Gastroesophageal sphincter (tissue), 4 donors: ENCODE measurements around the gene PDXK. TPM values are rescaled to one million over a fixed set of nuclear protein-coding genes. Genes with fewer than 3 reads are reported as not detected.

Source experiments
- ATAC-seq: fragments of 150-250 bp; one replicate; pipeline ENCODE4 v1.9.1; 2016; ENCODE audit warnings: mild to moderate bottlenecking, moderate library complexity
- H3K27ac ChIP-seq, 4 donors: fragments of 200-600 bp; sonication (generic) in 3 of 4; 1 replicate in 3 of 4; 2 replicates in 1 of 4; pipeline ENCODE4 v1.5.1; 2016 to 2019
- H3K27me3 ChIP-seq: fragments of 200-600 bp; sonication (generic); one replicate; pipeline ENCODE4 v1.5.1; 2019
- H3K36me3 ChIP-seq, 2 donors: fragments of 200-600 bp; sonication (generic); one replicate each; pipeline ENCODE4 v1.5.1; 2019; ENCODE audit warnings: control low read depth in 1 of 2
- H3K4me1 ChIP-seq, 3 donors: fragments of 200-600 bp; sonication (generic); 1 replicate in 2 of 3; 2 replicates in 1 of 3; pipeline ENCODE4 v1.5.1; 2016 to 2019; ENCODE audit warnings: control low read depth in 2 of 3
- H3K4me3 ChIP-seq, 2 donors: fragments of 200-600 bp; sonication (generic); one replicate each; pipeline ENCODE4 v1.5.1; 2019; ENCODE audit warnings: mild to moderate bottlenecking in 1 of 2, moderate library complexity in 1 of 2
- H3K9me3 ChIP-seq, 3 donors: fragments of 200-600 bp; sonication (generic); one replicate each; pipeline ENCODE4 v1.5.1; 2017 to 2019; ENCODE audit warnings: control low read depth in 2 of 3
- EP300 ChIP-seq: sonication (generic); formaldehyde crosslinking; IDR thresholded peaks from one replicate; pipeline ENCODE4 v1.6.1; 2017; ENCODE audit warnings: antibody characterized with exemption, mild to moderate bottlenecking
- POLR2A ChIP-seq, 2 donors: fragments of 450-650 bp; IDR thresholded peaks; one replicate each; pipeline ENCODE4 v1.6.1; 2017; ENCODE audit warnings: antibody characterized with exemption in 2 of 2, mild to moderate bottlenecking in 2 of 2, moderate library complexity in 1 of 2
- POLR2AphosphoS5 ChIP-seq: sonication (generic); formaldehyde crosslinking; IDR thresholded peaks from one replicate; pipeline ENCODE4 v1.6.1; 2017; ENCODE audit warnings: antibody characterized with exemption
- WGBS, 2 donors: methylation state at CpG; one replicate each; pipeline ENCODE4 v1.1.5; 2018; ENCODE audit warnings: low coverage in 1 of 2; 5-methylcytosine and 5-hydroxymethylcytosine counted together
- total RNA-seq, 4 donors: library from RNA; depleted of rRNA; stranded (reverse); fragments of >200 nt; gene quantifications; one replicate each; pipeline ENCODE4 v1.1.0, GENCODE V29; 2016
- TF ChIP-seq, protein P1 (sequence below), 4 experiments: fragments of 200-600 bp in 2 of 4; fragments of 450-650 bp in 2 of 4; sonication (generic) in 1 of 4; IDR thresholded peaks; one replicate each; pipeline ENCODE4 v1.5.1; 2017 to 2019; ENCODE audit warnings: antibody characterized with exemption in 4 of 4, mild to moderate bottlenecking in 2 of 4, moderate library complexity in 2 of 4

The PDXK gene
- total RNA-seq, 4 donors from 2014 or later, result 24.4 to 42.2 (median 33.0) TPM

DNA sequence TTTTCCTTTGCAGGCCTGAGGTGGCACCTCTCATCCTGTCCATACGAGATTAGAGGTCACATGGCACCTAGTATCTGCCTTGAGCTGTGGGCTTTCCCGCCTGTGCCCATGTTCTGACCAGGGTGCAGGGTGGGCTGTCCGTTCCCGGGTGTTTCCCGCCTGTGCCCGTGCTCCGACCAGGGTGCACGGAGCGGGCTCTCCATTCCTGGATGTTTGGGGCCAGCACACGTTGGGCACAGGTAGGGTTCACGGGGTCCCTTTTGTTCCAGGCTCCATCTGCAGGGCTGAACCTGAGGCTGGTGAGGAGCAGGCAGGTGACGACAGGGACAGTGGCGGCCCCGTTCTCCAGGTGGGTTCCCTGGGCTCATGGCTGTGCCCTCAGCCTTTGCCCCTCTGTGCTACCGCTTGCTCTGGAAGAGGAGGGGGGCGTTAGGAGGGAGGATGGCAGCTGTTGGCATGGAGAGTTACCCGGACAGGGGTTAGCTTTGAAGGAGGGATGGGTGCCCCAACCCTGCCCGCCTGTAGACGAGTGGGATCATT, 80.4 kb downstream of the PDXK start:
- WGBS, 2 donors, result 80% methylated on average over 1 of the region's 19 CpGs; no CpG with 5 or more reads in 1 of the 2 donors
- peaks cover 0 to 100% of the 10 kb centered on the region in 2 donors for H3K36me3 ChIP-seq
- H3K27ac ChIP-seq, result no peak overlapping the region
- H3K4me3 ChIP-seq, result no peak overlapping the region
- no peaks in the 10 kb centered on the region for H3K27me3 ChIP-seq
- no peak for ATAC-seq
- TF ChIP-seq POLR2AphosphoS5, result no peak
- TF ChIP-seq, protein P1, sequence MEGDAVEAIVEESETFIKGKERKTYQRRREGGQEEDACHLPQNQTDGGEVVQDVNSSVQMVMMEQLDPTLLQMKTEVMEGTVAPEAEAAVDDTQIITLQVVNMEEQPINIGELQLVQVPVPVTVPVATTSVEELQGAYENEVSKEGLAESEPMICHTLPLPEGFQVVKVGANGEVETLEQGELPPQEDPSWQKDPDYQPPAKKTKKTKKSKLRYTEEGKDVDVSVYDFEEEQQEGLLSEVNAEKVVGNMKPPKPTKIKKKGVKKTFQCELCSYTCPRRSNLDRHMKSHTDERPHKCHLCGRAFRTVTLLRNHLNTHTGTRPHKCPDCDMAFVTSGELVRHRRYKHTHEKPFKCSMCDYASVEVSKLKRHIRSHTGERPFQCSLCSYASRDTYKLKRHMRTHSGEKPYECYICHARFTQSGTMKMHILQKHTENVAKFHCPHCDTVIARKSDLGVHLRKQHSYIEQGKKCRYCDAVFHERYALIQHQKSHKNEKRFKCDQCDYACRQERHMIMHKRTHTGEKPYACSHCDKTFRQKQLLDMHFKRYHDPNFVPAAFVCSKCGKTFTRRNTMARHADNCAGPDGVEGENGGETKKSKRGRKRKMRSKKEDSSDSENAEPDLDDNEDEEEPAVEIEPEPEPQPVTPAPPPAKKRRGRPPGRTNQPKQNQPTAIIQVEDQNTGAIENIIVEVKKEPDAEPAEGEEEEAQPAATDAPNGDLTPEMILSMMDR (IDR thresholded peaks at IDR 0.05), result no peak
- no peak for TF ChIP-seq EP300
- TF ChIP-seq POLR2A (IDR thresholded peaks at IDR 0.05), result no peak
- H3K4me1 ChIP-seq, result no peaks in the 10 kb centered on the region
- H3K9me3 ChIP-seq, result no peaks in the 10 kb centered on the region

DNA sequence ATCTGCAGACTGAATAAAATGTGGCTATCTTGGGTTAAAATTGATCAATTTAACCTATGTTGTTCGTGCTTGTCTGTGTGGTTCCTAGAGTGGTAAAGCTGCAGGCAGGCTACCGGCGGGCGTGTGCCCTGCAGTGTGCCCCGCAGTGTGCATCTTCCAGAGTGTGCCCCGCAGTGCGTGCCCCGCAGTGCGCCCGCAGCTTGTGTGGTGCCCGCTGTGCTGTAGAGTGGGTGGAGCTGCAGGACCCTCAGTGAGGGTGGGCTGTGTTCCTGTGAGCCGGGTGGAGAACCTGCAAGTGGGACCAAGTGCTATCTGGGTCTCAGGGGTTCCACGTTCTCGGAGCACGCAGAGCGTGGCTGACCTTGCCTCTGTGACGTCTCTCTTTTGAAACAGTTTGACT, 81.2 kb downstream of the PDXK start:
- Histone ChIP-seq H3K4me1 (no peaks in the 10 kb centered on the region), H3K36me3 (peaks cover 0 to 97% of the 10 kb centered on the region in 2 donors), H3K27ac (no peak overlapping the region), H3K9me3 (no peaks in the 10 kb centered on the region), H3K4me3 (no peak overlapping the region), H3K27me3 (no peaks in the 10 kb centered on the region)
- WGBS, 2 donors, result 88% methylated on average over 6 of the region's 17 CpGs; no CpG with 5 or more reads in 1 of the 2 donors
- no peak for ATAC-seq
- TF ChIP-seq EP300 (no peak), POLR2A (IDR thresholded peaks at IDR 0.05) (no peak), POLR2AphosphoS5 (no peak)
- TF ChIP-seq, protein P1 (IDR thresholded peaks at IDR 0.05), result no peak

DNA sequence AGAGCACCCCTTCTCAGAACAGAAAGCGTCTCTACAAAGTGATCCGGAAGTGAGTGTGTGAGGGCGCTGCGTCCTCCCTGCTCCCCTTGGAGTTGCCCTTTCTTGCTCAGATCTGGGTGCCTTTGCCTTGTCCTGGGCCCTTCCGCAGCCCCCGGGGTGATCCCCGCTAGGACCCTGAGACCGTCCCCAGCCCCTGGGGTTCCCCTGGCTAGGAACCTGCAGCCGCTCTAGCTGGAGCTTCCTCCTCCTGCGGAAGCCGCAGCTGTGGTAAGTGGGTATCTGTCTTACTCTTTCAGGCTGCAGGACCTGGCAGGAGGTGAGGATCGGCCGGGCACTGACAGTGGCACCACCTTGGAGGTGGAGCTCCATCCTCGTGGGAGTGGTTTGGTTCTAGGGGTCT, 81.6 kb downstream of the PDXK start:
- Histone ChIP-seq H3K9me3 (no peaks in the 10 kb centered on the region), H3K27me3 (no peaks in the 10 kb centered on the region), H3K4me1 (no peaks in the 10 kb centered on the region), H3K27ac (no peak overlapping the region), H3K36me3 (peaks cover 0 to 93% of the 10 kb centered on the region in 2 donors), H3K4me3 (no peak overlapping the region)
- TF ChIP-seq POLR2A (IDR thresholded peaks at IDR 0.05) (no peak), EP300 (no peak), POLR2AphosphoS5 (no peak)
- TF ChIP-seq, protein P1 (IDR thresholded peaks at IDR 0.05), result no peak
- 89% methylated on average over 7 of the region's 14 CpGs; no CpG with 5 or more reads in 1 of the 2 donors for WGBS, 2 donors
- no peak for ATAC-seq

DNA sequence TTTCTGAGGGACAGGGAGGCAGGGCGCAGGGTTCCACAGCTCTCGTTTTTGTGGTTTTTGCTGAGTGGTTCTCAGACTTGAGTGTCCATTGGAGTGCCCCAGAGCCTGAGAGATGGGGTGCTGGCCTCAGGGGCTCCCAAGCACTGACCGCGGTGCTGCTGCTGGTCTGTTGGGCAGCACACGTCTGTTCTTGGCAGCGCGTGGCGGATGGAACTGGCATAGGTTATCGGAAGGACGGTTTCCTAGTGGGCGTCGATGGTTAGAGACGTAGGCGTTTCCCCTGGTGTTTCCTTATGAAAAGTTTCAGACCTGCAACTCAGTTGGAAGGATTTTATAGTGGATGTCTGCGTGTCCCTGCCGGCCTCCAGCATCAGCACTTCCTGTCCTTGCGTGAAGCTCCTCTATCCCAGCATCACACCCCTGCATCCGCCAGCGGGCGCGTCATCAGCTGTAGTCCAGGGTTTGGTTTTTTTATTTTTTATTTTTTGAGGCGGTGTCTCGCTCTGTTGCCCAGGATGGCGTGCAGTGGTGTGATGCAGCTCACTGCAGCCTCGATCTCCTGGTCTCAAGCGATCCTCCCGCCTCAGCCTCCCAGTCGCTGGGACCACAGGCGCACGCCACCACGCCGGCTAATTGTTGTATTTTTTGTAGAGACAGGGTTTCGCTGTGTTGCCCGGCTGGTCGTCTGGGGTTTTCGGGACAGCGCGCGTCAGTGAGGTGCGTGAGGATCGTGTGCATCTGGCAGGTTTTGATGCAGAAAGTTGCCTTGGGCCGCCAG, 82.3 kb downstream of the PDXK start:
- peaks cover 0 to 91% of the 10 kb centered on the region in 2 donors for H3K36me3 ChIP-seq
- WGBS, 2 donors, result 92 to 95% methylated on average over 4 to 10 of the region's 42 CpGs
- TF ChIP-seq, protein P1 (IDR thresholded peaks at IDR 0.05), result no peak
- TF ChIP-seq EP300, result no peak
- TF ChIP-seq POLR2AphosphoS5, result no peak
- TF ChIP-seq POLR2A (IDR thresholded peaks at IDR 0.05), result no peak

More for the DNA sequence above, 82.3 kb downstream of the PDXK start:
- ATAC-seq, result no peak
- Histone ChIP-seq H3K4me3 (no peak overlapping the region), H3K27me3 (no peaks in the 10 kb centered on the region), H3K4me1 (no peaks in the 10 kb centered on the region), H3K9me3 (no peaks in the 10 kb centered on the region), H3K27ac (no peak overlapping the region)
